Measurements from ENCODE around the gene TUBA3C.
"Not testable (repeated sequence)": the region's sequence is repeated elsewhere in the genome, so short reads cannot be mapped to it uniquely, and the experiment has no call there.

Gene TUBA3C

DNA sequence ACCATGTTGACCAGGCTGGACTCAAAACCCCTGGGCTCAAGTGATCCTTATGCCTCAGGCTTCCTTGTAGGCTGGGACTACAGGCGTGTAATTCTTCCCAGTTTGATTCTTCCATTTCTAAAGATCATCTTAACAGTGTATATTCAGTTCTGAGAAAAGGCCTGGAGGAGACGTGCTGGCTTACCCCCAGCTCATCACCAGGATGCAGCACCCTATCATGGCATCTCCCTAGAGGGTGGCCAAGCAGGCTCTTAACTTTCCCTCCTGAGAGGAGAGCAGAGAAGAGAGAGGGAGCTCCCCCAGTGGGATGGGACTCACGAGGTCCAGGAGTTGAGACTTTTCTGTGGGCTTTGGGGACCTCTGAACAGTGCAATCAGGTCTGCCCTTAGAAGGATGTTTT lies 2.1 kb upstream of the TUBA3C start:
- TF ChIP-seq, protein P1, sequence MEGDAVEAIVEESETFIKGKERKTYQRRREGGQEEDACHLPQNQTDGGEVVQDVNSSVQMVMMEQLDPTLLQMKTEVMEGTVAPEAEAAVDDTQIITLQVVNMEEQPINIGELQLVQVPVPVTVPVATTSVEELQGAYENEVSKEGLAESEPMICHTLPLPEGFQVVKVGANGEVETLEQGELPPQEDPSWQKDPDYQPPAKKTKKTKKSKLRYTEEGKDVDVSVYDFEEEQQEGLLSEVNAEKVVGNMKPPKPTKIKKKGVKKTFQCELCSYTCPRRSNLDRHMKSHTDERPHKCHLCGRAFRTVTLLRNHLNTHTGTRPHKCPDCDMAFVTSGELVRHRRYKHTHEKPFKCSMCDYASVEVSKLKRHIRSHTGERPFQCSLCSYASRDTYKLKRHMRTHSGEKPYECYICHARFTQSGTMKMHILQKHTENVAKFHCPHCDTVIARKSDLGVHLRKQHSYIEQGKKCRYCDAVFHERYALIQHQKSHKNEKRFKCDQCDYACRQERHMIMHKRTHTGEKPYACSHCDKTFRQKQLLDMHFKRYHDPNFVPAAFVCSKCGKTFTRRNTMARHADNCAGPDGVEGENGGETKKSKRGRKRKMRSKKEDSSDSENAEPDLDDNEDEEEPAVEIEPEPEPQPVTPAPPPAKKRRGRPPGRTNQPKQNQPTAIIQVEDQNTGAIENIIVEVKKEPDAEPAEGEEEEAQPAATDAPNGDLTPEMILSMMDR (IDR thresholded peaks at IDR 0.05; ENCODE audit: low read depth, low read length): no peak
- TF ChIP-seq, protein P2, sequence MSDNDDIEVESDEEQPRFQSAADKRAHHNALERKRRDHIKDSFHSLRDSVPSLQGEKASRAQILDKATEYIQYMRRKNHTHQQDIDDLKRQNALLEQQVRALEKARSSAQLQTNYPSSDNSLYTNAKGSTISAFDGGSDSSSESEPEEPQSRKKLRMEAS (IDR thresholded peaks at IDR 0.05; ENCODE audit: low read depth, low read length): no peak
- TF ChIP-seq POLR2A (IDR thresholded peaks at IDR 0.05; ENCODE audit: extremely low read depth, insufficient read length): no peak
- H3K4me3 ChIP-seq (ENCODE audit: low read depth, low read length): no peak overlapping the region
- no peak for DNase-seq (ENCODE audit: low read depth)

DNA sequence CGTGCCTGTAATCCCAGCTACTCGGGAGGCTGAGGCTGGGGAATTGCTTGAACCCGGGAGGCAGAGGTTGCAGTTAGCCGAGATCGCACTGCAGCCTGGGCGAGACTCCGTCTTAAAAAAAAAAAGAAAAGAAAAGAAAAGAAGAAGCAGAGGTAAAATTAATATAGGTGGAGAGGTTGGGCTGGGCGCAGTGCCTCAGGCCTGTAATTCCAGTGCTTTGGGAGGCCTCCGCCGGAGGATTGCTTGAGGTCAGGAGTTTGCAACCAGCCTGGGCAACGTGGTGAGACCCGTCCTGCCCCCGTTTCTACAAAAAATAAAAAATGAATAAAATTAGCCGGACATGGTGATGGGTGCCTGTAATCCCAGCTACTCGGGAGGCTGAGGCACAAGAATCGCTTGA lies 912 bp upstream of the TUBA3C start:
- no peak overlapping the region for H3K4me3 ChIP-seq (ENCODE audit: low read depth, low read length)
- no peak for TF ChIP-seq MYC (IDR thresholded peaks at IDR 0.05; ENCODE audit: low read depth, low read length)
- TF ChIP-seq POLR2A (IDR thresholded peaks at IDR 0.05; ENCODE audit: extremely low read depth, insufficient read length): no peak
- TF ChIP-seq, protein P2 (IDR thresholded peaks at IDR 0.05; ENCODE audit: low read depth, low read length): no peak
- TF ChIP-seq, protein P1 (IDR thresholded peaks at IDR 0.05; ENCODE audit: low read depth, low read length): no peak
- DNase-seq (ENCODE audit: low read depth): no peak

DNA sequence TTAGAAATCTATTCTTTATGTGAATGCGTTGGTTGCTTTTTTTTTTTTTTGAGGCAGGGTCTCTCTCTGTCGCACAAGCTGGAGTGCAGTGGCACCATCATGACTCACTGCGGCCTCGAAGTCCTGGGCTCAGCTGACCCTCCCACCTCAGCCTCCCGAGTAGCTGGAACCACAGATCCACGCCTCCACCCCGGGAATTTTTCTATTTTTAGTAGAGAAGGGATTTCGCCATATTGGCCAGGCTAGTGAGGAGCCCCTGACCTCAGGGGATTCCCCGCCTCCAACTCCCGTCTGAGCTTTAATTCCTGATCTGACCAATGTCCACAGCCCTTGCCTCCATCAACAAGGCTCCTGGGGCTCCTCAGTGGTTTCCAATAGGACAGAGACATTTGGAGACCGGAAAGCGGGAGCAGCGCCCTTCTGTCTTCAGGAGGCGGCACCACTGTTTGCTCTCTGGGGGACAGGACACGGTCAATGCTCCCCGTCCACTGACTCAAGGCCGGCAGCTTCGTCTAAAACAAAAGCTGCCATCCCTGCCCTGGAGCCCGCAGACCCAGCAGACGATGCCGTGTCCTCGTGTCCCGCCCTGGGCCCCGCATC lies 503 bp downstream of the TUBA3C start:
- DNase-seq (ENCODE audit: low read depth): no peak

DNA sequence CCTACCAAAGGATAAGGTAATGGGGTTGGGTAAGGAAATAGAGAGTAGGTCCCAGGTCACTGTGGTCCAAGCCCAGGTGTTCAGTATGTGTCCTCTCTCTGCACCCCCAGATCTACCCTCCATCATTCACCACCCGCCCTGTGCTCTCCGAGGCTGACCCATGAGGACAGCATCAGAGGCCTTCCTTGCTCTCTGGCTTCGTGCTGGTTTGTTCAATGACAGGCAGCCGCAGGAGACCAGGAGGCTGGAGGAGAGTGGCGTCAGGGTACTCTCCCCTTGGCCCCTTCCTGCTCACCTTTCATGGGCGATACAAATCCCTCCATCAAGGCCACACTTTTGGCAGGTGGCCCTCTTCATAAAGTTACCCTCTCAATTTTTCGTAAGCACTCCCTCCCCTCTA lies 1.7 kb downstream of the TUBA3C start:
- TF ChIP-seq MYC (IDR thresholded peaks at IDR 0.05; ENCODE audit: low read depth, low read length): no peak
- TF ChIP-seq POLR2A (IDR thresholded peaks at IDR 0.05; ENCODE audit: extremely low read depth, insufficient read length): no peak
- TF ChIP-seq, protein P2 (IDR thresholded peaks at IDR 0.05; ENCODE audit: low read depth, low read length): no peak
- TF ChIP-seq, protein P1 (IDR thresholded peaks at IDR 0.05; ENCODE audit: low read depth, low read length): no peak
- no peak for DNase-seq (ENCODE audit: low read depth)
- H3K4me3 ChIP-seq (ENCODE audit: low read depth, low read length): no peak overlapping the region

More for the DNA sequence above, 503 bp downstream of the TUBA3C start:
- TF ChIP-seq POLR2A (IDR thresholded peaks at IDR 0.05; ENCODE audit: extremely low read depth, insufficient read length) (no peak), MYC (IDR thresholded peaks at IDR 0.05; ENCODE audit: low read depth, low read length) (no peak)
- TF ChIP-seq, protein P2 (IDR thresholded peaks at IDR 0.05; ENCODE audit: low read depth, low read length): no peak
- TF ChIP-seq, protein P1 (IDR thresholded peaks at IDR 0.05; ENCODE audit: low read depth, low read length): no peak
- no peak overlapping the region for H3K4me3 ChIP-seq (ENCODE audit: low read depth, low read length)

DNA sequence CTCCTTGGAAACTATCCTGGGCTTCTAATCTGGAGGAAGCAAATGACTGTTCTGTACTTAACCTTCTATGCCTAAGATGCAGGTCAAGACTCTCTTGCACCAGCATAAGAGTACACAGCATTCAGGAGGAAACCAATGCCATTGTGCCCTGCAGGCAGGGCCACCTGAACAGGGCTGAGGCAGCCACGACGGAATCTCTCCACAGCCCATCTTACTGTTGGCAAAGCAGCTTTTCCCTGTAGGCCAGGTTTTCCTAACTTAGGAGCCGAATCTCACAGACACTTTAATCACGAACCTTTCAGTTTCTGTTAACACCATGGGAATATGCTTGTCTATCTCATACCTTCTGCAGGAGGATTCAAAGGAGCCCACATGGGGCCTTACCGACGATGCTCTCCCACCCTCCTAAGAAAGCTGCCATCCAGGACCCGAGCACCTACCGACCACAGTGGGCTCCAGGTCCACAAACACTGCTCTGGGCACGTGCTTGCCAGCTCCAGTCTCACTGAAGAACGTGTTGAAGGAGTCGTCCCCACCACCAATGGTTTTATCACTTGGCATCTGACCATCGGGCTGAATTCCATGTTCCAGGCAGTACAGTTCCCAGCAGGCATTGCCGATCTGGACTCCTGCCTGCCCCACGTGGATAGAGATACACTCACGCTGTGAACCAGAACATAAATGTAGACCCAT lies 2.6 kb downstream of the TUBA3C start:
- no peak for DNase-seq (ENCODE audit: low read depth)
- TF ChIP-seq, protein P2 (IDR thresholded peaks at IDR 0.05; ENCODE audit: low read depth, low read length): no peak
- TF ChIP-seq MYC (IDR thresholded peaks at IDR 0.05; ENCODE audit: low read depth, low read length) (no peak), POLR2A (IDR thresholded peaks at IDR 0.05; ENCODE audit: extremely low read depth, insufficient read length) (no peak)
- TF ChIP-seq, protein P1 (IDR thresholded peaks at IDR 0.05; ENCODE audit: low read depth, low read length): no peak
- no peak overlapping the region for H3K4me3 ChIP-seq (ENCODE audit: low read depth, low read length)

DNA sequence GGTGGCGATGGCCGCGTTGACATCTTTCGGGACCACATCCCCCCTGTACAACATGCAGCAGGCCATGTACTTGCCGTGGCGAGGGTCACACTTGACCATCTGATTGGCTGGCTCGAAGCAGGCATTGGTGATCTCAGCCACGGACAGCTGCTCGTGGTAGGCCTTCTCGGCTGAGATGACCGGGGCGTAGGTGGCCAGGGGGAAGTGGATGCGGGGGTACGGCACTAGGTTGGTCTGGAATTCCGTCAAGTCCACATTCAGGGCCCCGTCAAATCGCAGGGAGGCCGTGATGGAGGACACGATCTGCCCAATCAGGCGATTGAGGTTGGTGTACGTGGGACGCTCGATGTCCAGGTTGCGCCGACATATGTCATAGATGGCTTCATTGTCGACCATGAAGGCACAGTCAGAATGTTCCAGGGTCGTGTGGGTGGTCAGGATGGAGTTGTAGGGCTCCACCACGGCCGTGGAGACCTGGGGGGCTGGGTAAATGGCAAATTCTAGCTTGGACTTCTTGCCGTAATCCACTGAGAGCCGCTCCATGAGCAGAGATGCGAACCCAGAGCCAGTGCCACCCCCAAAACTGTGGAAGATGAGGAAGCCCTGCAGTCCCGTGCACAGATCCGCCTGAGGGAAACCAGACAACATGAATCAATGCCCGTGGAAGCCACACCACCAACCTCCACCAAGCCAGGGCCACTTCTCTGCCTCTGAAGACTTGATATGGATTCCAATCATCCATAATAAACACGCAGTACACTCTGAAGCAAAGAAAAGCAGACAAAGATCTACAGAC lies 4.4 kb downstream of the TUBA3C start:
- not testable (repeated sequence) for DNase-seq (ENCODE audit: low read depth); H3K4me3 ChIP-seq (ENCODE audit: low read depth, low read length)
